Activated naive CD4-positive, alpha-beta T cell treated with anti-CD3 and anti-CD28 coated beads for 36 hours (primary cell): Measurements from ENCODE around the gene GHSR. TPM values are rescaled to one million over a fixed set of nuclear protein-coding genes. Genes with fewer than 3 reads are reported as not detected.

Experiments used
- total RNA-seq, 2 experiments: library from RNA; stranded (reverse); gene quantifications; one replicate each; pipeline ENCODE4 v1.2.3, GENCODE V29; 2021

Gene GHSR
- total RNA-seq, 2 experiments from 2014 or later: not detected

Other genes with a start within 250 kb of the GHSR start
- 10 to 100 TPM; 31.8 to 32.7 TPM for gene TNFSF10, start 75.0 kb upstream of the GHSR start, total RNA-seq